ENCODE measurements around the gene PPP1R1C. TPM values are rescaled to one million over a fixed set of nuclear protein-coding genes. Genes with fewer than 3 reads are reported as not detected.

Gene PPP1R1C
- total RNA-seq, 4 donors from 2014 or later = 0.78 to 2.8 TPM; not detected in 2

DNA sequence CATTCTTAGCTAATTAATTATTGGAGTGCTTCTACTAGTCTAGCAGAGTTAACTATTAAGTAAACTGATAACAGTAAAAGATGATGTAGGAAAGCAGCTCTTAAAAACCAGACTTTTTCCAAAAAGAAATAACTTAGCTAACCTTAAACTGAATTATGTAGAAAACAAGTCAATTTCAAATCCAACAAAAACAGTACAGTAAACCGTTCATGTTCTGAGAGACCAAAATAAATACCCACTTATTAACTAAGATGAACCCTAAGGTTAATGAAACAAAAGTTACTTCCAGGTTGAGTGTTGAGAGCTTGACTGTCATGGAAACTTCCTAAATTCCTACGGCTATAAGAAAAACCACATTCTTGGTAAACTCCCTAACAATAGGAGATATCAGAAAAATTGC is 181.2 kb downstream of the PPP1R1C start:
- 71 to 76% methylated on average over 2 of the region's 2 CpGs for WGBS, 2 donors
- H3K36me3 ChIP-seq = no peaks in the 10 kb centered on the region
- no peak for DNase-seq
- intact Hi-C loops (cut with DNase I) = no loop called here
- no peaks in the 10 kb centered on the region for H3K4me1 ChIP-seq
- H3K27ac ChIP-seq = no peak overlapping the region
- H3K9me3 ChIP-seq = no peaks in the 10 kb centered on the region
- TF ChIP-seq, protein P1, sequence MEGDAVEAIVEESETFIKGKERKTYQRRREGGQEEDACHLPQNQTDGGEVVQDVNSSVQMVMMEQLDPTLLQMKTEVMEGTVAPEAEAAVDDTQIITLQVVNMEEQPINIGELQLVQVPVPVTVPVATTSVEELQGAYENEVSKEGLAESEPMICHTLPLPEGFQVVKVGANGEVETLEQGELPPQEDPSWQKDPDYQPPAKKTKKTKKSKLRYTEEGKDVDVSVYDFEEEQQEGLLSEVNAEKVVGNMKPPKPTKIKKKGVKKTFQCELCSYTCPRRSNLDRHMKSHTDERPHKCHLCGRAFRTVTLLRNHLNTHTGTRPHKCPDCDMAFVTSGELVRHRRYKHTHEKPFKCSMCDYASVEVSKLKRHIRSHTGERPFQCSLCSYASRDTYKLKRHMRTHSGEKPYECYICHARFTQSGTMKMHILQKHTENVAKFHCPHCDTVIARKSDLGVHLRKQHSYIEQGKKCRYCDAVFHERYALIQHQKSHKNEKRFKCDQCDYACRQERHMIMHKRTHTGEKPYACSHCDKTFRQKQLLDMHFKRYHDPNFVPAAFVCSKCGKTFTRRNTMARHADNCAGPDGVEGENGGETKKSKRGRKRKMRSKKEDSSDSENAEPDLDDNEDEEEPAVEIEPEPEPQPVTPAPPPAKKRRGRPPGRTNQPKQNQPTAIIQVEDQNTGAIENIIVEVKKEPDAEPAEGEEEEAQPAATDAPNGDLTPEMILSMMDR (IDR thresholded peaks at IDR 0.05) = no peak
- TF ChIP-seq POLR2A (IDR thresholded peaks at IDR 0.05) = no peak
- no peaks in the 10 kb centered on the region for H3K27me3 ChIP-seq
- H3K4me3 ChIP-seq (replicated peaks in 1 of 3) = no peak overlapping the region

Small RNA genes within 50 kb of the gene (small RNA-seq; reads per million reads assigned to genes)
- gene RNA5SP113 = not detected

Other genes with a start within 250 kb of the PPP1R1C start
- gene ITPRID2, start 94.1 kb upstream of the PPP1R1C start, total RNA-seq = 100 to 1,000 TPM; 103 to 199 (median 143) TPM